Adrenal gland (tissue), 12 donors: ENCODE data around the gene NPEPL1. TPM values are rescaled to one million over a fixed set of nuclear protein-coding genes. Genes with fewer than 3 reads are reported as not detected.

Experiments used
- DNase-seq, 7 donors: peaks; one replicate each; pipeline ENCODE4 v3.0.0-alpha.2; 2019 to 2020
- H3K27ac ChIP-seq, 5 donors: fragments of 200-600 bp; sonication (generic) in 4 of 5; 1 replicate in 3 of 5; 2 replicates in 2 of 5; pipeline versions ENCODE4 v1.5.1 to v1.8.0; 2016 to 2020; ENCODE audit warnings: mild to moderate bottlenecking in 1 of 5
- H3K27me3 ChIP-seq: fragments of 200-600 bp; 2 replicates; pipeline ENCODE4 v1.8.0; 2021
- H3K36me3 ChIP-seq, 2 donors: fragments of 200-600 bp; replicated peaks in 1 of 2; 1 replicate in 1 of 2; 2 replicates in 1 of 2; pipeline versions ENCODE4 v1.5.1 to v1.8.0; 2018 to 2022
- H3K4me1 ChIP-seq, 2 donors: fragments of 200-600 bp; replicated peaks in 1 of 2; 1 replicate in 1 of 2; 2 replicates in 1 of 2; pipeline versions ENCODE4 v1.5.1 to v1.8.0; 2018 to 2021
- H3K4me3 ChIP-seq, 4 donors: fragments of 200-600 bp; sonication (generic) in 3 of 4; one replicate each; pipeline ENCODE4 v1.5.1; 2016 to 2018
- H3K9me3 ChIP-seq, 3 donors: fragments of 200-600 bp; sonication (generic) in 1 of 3; replicated peaks in 1 of 3; 1 replicate in 2 of 3; 2 replicates in 1 of 3; pipeline versions ENCODE4 v1.5.1 to v1.8.0; 2016 to 2021
- POLR2A ChIP-seq, 2 donors: fragments of 450-650 bp; IDR thresholded peaks; one replicate each; pipeline ENCODE4 v1.6.1; 2017; ENCODE audit warnings: antibody characterized with exemption in 2 of 2, mild to moderate bottlenecking in 2 of 2, moderate library complexity in 1 of 2
- WGBS, 4 donors: extraction: QIAGEN DNeasy Blood & Tissue Kit in 2 of 4; methylation state at CpG; one replicate each; pipeline versions ENCODE4 v1.1.5 to v1.1.7; 2013 to 2017; 5-methylcytosine and 5-hydroxymethylcytosine counted together
- intact Hi-C, 2 donors: fragments of 100-400 bp; cut with DNase I; formaldehyde crosslinking; loops; one replicate each; pipeline versions ENCODE4 v1.14.1 to v1.15.0; 2022 to 2023
- polyA plus RNA-seq, 3 donors: library from polyadenylated mRNA; stranded (reverse); fragments of 200-250 nt in 2 of 3; fragments of 350-450 nt in 1 of 3; fragmentation: Illumina TruSeq in 1 of 3; extraction: RNeasy Lipid Tissue Mini Kit (QIAGEN cat#74804) in 1 of 3; gene quantifications; one replicate each; pipeline ENCODE4 v1.2.3, GENCODE V29; 2013 to 2014
- total RNA-seq, 9 donors: library from RNA; depleted of rRNA in 4 of 9; stranded (reverse); fragments of >200 nt in 4 of 9; fragments of 120-200 nt in 1 of 9; fragmentation: NEBNext Ultra II Directional in 1 of 9; extraction: Animal tissue kit (Norgen Biotek cat#: 25700) in 1 of 9; gene quantifications; one replicate each; pipeline versions ENCODE4 v1.1.0 to v1.2.4, GENCODE V29; 2013 to 2023
- TF ChIP-seq, protein P1 (sequence below), 6 experiments: fragments of 450-650 bp in 4 of 6; fragments of 200-600 bp in 2 of 6; sonication (generic) in 1 of 6; IDR thresholded peaks; 1 replicate in 5 of 6; 2 replicates in 1 of 6; pipeline versions ENCODE4 v1.5.1 to v1.8.0; 2016 to 2021; ENCODE audit warnings: antibody characterized with exemption in 6 of 6, mild to moderate bottlenecking in 2 of 6, moderate library complexity in 1 of 6
- donor health status: healthy with polysubstance abuse.
- donor health status: Bipolar disorder and iron deficiency.
- donor health status: DM: yes; HTN: yes; CAD: no.
- donor health status: DM: no; HTN: no; CAD: no.
- donor health status: DM: no; HTN: no; CAD: no.
- donor health status: DM: yes; HTN: yes; CAD: no.

NPEPL1 gene
- total and polyA plus RNA-seq, 12 donors, result 9.3 to 158 (median 35.2) TPM

DNA sequence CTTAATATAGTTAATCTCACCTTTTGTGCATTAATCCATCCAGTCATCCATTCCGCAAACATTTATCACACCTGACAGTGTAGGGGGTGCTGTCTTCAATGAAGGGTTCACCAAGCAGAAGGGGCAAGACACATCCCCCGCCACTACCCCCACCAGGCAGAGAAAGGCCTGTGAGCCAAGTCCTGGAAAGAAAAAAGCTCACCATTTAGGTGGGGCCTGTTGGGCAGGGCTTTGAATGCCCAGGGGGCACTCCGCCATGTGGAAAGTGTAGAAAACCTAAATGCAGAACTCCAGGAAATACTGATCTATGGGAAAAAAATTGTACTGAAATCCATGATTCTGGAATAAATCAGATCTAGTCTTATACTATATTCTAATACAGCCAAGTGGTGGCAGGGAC, 46.3 kb upstream of the NPEPL1 start:
- no peaks in the 10 kb centered on the region for H3K27me3 ChIP-seq
- TF ChIP-seq, protein P1, sequence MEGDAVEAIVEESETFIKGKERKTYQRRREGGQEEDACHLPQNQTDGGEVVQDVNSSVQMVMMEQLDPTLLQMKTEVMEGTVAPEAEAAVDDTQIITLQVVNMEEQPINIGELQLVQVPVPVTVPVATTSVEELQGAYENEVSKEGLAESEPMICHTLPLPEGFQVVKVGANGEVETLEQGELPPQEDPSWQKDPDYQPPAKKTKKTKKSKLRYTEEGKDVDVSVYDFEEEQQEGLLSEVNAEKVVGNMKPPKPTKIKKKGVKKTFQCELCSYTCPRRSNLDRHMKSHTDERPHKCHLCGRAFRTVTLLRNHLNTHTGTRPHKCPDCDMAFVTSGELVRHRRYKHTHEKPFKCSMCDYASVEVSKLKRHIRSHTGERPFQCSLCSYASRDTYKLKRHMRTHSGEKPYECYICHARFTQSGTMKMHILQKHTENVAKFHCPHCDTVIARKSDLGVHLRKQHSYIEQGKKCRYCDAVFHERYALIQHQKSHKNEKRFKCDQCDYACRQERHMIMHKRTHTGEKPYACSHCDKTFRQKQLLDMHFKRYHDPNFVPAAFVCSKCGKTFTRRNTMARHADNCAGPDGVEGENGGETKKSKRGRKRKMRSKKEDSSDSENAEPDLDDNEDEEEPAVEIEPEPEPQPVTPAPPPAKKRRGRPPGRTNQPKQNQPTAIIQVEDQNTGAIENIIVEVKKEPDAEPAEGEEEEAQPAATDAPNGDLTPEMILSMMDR (IDR thresholded peaks at IDR 0.05), result no peak
- no peak for TF ChIP-seq POLR2A (IDR thresholded peaks at IDR 0.05)
- 96 to 99% (median 98%) methylated on average over 3 of the region's 3 CpGs for WGBS, 4 donors
- peaks cover 0 to 14% of the 10 kb centered on the region in 2 donors for H3K4me1 ChIP-seq
- intact Hi-C loops, result loop anchor here (5.0 to 10.0 kb wide), 3 partner anchors 46 to 411 kb away; partner anchors contain the start of gene NPEPL1 (in 1 of the 2)
- H3K4me3 ChIP-seq, result no peak overlapping the region
- H3K36me3 ChIP-seq, result no peaks in the 10 kb centered on the region
- no peaks in the 10 kb centered on the region for H3K9me3 ChIP-seq
- H3K27ac ChIP-seq, result peak overlapping the region in 1 of 5 donors; percentile 61
- DNase-seq, result peak in 2 of 7 donors; percentile 16 to 49

DNA sequence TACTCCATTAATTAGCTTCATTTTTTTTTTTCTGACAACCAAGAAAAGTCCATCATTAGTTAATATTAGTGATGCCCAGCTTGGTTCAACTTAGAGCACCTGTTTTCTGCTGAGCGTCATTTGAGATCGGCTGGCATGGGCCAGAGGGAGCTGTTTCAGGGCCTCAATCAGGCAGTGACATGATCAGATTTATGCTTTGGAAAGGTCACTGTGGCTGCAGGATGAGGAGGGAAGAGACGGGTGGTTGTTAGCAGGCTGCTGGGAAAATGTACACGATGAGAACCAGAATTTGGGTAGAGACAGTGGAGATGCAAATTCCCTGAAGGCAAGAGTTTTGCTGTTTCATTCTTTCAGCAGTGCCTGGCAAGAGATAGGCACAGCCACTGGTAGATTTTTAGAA, 45.9 kb upstream of the NPEPL1 start:
- TF ChIP-seq, protein P1 (IDR thresholded peaks at IDR 0.05), result no peak
- no peak for TF ChIP-seq POLR2A (IDR thresholded peaks at IDR 0.05)
- peak overlapping the region in 1 of 5 donors; percentile 61 for H3K27ac ChIP-seq
- H3K36me3 ChIP-seq, result no peaks in the 10 kb centered on the region
- H3K4me1 ChIP-seq, result peaks cover 0 to 14% of the 10 kb centered on the region in 2 donors
- no peak overlapping the region for H3K4me3 ChIP-seq
- DNase-seq, result peak in 2 of 7 donors; percentile 16 to 52
- no peaks in the 10 kb centered on the region for H3K27me3 ChIP-seq
- intact Hi-C loops, result loop anchor here (5.0 to 10.0 kb wide), 3 partner anchors 46 to 412 kb away; partner anchors contain the start of gene NPEPL1 (in 1 of the 2)
- no peaks in the 10 kb centered on the region for H3K9me3 ChIP-seq
- WGBS, 4 donors, result 70 to 83% (median 76%) methylated on average over 4 of the region's 4 CpGs

DNA sequence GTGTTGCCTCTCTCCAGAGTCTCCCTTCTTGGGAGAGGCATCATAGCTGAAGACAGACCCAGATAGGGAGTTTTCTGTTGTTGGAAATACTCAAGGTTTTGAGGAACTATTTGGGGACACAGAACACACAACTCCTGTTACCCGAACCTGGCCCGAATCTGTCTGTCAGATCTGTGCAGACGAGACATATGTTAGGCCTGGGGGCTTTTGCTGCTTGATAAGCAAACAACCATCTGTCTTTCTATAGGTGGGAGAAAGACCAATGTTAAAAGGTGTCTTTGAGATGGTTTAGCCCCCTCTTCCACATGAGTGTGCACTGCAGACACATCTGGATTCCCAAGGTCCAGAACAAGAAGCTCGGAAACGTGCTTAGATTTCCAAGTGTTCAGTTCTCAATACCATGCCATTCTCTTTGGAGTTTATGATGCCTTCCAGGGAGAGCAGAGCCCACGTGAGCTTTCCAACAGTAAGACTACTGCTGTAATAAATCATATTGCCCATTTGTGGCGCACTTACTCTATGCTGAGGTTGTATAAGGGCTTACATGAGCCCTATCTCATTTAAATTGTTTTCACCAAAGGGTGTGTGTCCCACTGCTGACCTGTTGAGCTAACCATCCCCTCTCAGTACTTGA, 45.3 kb upstream of the NPEPL1 start:
- peaks cover 0 to 14% of the 10 kb centered on the region in 2 donors for H3K4me1 ChIP-seq
- peak in 2 of 7 donors; percentile 20 to 47 for DNase-seq
- intact Hi-C loops, result loop anchor here (5.0 to 10.0 kb wide), 3 partner anchors 45 to 412 kb away; partner anchors contain the start of gene NPEPL1 (in 1 of the 2)

More for the DNA sequence above, 45.3 kb upstream of the NPEPL1 start:
- TF ChIP-seq, protein P1 (IDR thresholded peaks at IDR 0.05), result no peak
- no peak for TF ChIP-seq POLR2A (IDR thresholded peaks at IDR 0.05)
- peak overlapping the region in 2 of 5 donors; percentile 50 to 61 for H3K27ac ChIP-seq
- H3K27me3 ChIP-seq, result no peaks in the 10 kb centered on the region
- no peak overlapping the region for H3K4me3 ChIP-seq
- WGBS, 4 donors, result 87 to 95% (median 91%) methylated on average over 7 of the region's 7 CpGs
- H3K9me3 ChIP-seq, result no peaks in the 10 kb centered on the region
- no peaks in the 10 kb centered on the region for H3K36me3 ChIP-seq
